Stimulated activated CD8-positive, alpha-beta memory T cell treated with anti-CD3 and anti-CD28 coated beads, Interleukin-15, amount 100 ng/mL, for 48 hours (primary cell): ENCODE results near the gene DPM2.

Experiments used
- DNase-seq, 2 donors: peaks; one replicate each; pipeline ENCODE4 v3.0.0-alpha.2; 2020; ENCODE audit warnings: low read depth in 2 of 2

The DPM2 gene

DNA sequence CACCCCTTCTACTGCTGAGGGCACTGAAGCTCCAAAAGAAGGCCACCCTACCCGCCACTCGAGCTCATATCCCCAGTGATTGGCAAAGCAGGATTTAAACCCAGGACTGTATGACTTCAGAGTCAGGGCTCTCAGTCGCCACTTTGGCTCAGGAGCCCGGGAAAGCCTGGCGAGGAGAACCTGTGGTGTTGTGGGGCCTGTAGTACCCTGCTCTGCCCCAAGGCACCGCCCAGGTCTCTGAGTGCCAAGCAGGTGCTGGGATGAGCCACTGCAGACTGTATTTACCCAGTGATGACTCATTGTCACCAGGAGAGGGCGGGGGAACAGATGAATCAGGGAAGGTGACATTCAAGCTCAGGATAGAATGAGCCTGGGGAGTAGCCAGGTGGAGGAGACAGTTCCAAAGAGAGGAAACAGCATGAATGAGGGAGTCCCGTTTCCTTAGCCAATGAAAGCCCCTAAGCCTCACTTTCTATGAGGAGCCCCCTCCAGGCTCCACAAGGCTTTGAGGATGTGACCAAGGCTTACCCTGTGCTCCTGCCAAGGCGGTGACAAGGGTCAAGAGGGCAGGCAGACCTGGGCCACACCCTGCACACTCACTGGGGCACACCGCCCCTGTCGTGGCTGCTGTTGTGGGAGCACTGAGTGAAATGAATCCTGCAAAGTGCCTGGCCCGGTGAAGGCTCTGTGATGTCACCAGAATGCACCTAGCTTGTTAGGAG is 17.8 kb upstream of the DPM2 start:
- DNase-seq, result peak; percentile 74 to 77

GRCh38 chr9:127954831-127955293 is 17.2 kb upstream of the DPM2 start:
- DNase-seq, result no peak

DNA sequence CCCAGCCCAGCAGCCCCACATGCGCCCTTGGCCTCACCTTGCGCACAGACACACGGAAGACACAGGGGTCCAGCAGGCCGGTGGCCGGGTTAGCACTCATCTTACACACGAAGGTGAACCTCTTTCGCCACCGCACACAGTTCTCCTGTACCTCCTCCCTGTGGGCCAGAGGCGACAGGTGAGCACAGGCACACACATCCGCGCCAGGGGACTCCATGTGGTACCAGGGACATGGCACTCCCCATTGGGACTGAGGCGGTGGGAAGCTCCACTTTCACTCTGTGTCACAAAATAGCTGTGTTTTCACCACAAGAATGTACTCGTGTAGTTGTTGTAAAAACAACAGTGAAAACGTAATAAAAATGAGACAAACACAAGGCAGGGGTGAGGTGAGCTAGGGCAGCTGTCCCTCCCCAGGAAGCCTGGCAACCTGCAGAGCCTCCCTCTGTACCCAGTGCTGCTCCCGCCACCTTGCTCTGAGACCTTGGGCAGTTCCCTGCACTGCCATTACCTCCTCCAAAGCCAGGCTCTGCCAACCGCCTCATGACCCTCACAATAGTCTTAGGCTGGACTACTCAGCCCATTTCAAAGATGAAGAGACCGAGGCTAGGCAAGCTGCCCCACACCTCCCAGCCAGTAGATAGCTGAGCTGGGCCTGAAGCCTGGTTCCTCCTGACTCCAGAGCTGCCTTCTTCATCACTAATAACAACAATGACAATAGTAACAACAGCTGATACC is 16.3 kb upstream of the DPM2 start:
- DNase-seq, result no peak

DNA sequence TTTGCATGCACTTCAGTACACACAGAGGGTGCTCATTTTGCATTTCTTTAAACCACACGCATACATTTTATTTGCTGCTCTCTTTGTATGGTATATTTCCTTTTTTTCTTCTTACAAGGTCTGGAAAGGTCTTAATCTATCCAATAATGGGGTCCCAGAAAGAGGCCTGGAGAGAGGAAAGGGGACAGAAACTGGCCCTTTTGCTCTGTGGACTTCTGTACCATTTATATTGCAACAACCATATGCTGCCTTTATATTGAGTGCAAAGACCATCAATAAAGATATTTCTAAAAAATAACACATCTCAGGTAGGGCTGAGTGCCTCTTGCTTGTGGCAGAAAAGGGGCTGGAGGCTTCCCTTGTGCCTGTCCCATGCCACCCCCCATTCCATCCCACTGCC is 15.5 kb upstream of the DPM2 start:
- no peak for DNase-seq

DNA sequence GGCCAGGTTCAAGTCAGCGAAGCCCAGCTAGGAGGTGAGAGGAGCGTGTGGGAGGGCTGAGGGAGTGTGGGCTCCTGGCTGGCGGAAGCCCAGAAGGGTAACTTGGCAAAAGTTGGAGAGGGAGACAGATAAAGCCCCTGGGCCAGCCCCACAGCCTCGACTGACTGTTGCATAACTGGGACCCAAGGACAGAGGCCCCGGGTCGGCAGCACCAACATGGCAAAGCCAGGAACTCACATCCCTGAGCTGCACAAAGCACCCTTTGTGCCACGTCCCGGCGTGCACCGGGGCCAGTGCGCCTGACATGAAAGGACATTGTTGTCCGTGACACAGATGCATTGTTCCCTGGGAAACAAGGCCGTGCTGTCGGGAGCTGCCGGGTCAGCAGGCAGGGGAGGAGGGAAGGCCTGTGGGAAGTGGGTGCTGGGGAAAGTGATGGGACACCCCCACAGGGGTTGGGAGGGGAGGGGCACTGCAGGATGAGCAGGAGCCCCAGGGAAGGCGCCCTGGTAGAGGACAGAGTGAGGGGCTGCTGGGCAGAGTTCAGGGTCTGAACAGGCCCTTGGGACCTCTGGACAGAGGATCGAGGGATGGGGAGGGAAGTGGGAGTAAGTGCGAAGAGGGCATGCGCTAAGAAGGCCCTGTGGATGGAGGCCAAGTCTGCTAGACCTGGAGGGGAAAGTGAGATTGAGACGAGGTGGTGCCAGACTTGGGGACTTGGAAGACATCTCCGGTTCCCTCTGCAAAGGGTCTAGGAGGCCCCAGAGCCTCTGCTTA is 13.0 kb upstream of the DPM2 start:
- DNase-seq, result no peak

GRCh38 chr9:127949827-127950512 is 12.3 kb upstream of the DPM2 start:
- DNase-seq, result no peak

GRCh38 chr9:127947841-127948710 is 10.4 kb upstream of the DPM2 start:
- DNase-seq, result no peak

GRCh38 chr9:127946728-127947127 is 9.1 kb upstream of the DPM2 start:
- no peak for DNase-seq

DNA sequence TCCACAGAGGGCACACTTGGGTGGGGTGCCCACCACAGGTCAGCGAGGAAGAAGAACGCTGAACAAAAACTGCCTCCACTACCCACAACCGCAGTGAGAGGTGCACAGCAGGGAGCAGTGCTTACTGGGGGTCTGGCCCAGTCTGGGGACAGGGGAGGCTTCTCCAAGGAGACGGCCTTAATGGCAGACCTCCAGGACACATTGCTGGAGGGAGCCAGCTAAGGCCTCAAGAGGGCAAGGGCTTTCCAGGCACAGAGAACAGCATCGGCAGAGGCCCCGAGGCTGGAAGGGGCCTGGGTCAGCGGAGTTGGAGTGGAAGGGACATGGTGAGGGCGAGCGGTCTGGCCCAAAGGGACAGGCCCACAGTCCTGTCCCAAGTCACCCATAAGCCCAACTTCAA is 8.3 kb upstream of the DPM2 start:
- no peak for DNase-seq

DNA sequence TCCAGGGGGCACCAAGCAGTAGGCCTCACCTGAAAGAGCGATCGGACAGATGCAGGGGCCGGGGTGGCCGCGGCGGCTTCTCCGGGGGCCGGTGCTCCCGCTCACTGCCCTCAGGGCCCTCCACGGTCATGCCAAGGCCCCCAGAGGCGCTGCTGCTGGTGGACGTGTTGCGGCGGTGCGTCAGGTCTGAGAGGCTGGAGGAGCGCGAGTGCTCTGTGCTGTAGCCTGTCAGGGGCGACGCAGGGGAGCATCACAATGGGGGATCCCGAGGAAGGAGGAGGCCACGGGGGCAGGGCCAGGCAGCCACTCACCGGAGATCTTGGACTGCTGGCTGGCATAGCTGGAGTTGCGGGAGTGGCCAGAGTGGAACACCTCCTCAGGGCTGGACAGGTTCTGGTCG is 7.7 kb upstream of the DPM2 start:
- DNase-seq, result no peak

DNA sequence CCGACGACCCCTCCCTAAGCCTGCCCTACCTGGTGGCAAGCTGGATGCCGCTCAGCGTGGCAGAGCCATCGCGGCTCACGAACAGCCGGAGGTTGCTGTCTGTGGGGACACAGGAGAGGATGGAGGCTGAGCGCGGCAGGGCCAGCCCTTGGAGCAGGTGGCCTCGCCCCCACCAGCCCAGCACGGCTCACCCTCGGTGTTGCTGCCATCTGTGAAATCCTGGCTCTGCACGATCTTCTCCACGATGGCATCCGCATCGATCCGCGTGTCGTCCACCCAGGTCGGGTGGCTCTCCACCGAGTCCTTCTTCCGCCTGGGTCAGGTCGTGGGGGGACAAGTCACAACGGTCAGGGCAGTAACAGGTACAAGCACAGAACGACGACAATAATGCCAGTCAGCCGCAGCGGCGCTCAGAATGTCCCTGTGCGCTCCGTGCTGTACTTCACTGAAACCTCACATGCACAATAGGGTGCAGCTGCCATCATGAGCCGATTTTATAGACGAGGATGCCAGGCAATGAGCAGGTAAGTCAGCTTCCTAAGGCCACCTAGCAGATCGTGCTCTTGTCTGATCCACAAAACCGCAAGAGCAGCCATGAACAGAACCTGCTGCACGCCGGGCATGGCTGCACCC is 7.0 kb upstream of the DPM2 start:
- DNase-seq, result no peak

GRCh38 chr9:127943731-127944144 is 6.1 kb upstream of the DPM2 start:
- peak; percentile 69 to 70 for DNase-seq

DNA sequence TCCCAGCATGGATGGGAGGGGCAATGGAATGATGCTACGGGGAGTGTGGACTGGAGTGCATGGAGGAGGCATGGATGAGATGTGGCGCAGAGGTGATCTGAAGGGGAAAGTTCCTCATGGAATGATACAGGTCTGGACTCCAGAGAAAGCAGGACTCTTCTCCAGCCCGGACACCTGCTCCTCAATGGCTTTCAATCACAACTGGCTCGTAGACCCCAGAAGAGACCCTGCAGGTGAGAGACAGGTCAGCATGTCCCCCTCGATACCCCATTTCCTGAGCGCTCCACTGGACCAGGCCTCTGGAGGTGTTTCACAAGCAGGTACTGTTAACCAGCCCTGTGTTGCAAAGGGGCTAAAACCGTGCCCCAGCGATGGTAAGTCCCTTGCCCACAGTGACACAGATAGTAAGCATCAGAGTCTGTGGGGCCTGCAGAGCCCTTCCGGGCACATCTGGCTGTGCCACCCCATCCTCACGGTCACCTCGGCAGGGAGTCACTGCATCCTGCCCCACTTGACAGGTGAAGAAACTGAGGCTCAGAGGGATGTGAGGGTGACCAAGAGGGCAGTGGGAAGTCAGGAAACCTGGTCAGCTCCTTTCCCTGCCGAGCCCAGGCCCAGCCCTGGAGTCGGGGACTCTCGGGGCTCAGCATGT is 5.5 kb upstream of the DPM2 start:
- no peak for DNase-seq

- no peak for DNase-seq
Measured at GRCh38 chr9:127942216-127943010, 4.8 kb upstream of the DPM2 start.

DNA sequence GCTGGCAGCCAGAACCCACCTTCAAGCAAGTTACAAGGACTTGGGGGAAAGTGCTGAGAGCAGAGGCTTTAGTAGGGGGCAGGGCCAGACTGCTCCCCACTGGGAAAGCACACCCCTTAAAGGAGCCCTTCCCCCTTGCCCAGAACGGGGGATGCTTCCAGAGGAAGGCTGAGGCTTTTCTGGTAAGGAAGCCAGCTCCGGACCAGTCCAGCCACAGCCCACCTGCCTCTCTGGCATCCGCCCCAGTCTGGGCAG is 4.2 kb upstream of the DPM2 start:
- DNase-seq, result no peak

- DNase-seq, result no peak
Measured at GRCh38 chr9:127941062-127941960, 3.7 kb upstream of the DPM2 start.

- no peak for DNase-seq
Measured at GRCh38 chr9:127940593-127940992, 2.9 kb upstream of the DPM2 start.

- DNase-seq, result no peak
Measured at GRCh38 chr9:127938298-127938690, 640 bp upstream of the DPM2 start.

DNA sequence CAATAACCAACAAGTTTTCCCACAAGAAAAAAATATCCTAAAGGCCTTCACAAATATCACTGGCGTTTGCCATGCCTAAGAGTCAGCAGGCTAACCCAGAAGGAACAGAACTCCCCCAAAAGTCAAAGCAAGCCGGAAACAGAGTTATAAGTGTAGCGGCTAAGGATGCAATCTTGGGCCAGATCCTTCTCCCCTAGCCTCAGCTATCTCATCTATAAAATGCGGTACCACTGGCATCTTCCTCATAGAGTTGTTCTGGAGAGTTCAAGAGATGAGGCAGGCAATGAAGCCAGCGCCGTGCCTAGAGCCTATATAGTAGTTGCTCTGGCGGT is 632 bp downstream of the DPM2 start:
- no peak for DNase-seq
